Uterus (tissue), 4 donors: ENCODE data around the gene HHAT. TPM values are rescaled to one million over a fixed set of nuclear protein-coding genes. Genes with fewer than 3 reads are reported as not detected.

Experiments
- DNase-seq, 2 donors: peaks; one replicate each; pipeline ENCODE4 v3.0.0-alpha.2; 2019 to 2020
- H3K27ac ChIP-seq, 2 donors: fragments of 200-600 bp; sonication (generic); 1 replicate in 1 of 2; 2 replicates in 1 of 2; pipeline ENCODE4 v1.5.1; 2016 to 2018
- H3K27me3 ChIP-seq, 2 donors: fragments of 200-600 bp; sonication (generic); one replicate each; pipeline ENCODE4 v1.5.1; 2018 to 2019; ENCODE audit warnings: control low read depth in 1 of 2
- H3K36me3 ChIP-seq, 2 donors: fragments of 200-600 bp; sonication (generic); one replicate each; pipeline ENCODE4 v1.5.1; 2019; ENCODE audit warnings: control low read depth in 1 of 2
- H3K4me1 ChIP-seq, 2 donors: fragments of 200-600 bp; sonication (generic); one replicate each; pipeline ENCODE4 v1.5.1; 2018 to 2019; ENCODE audit warnings: control low read depth in 1 of 2
- H3K4me3 ChIP-seq, 2 donors: fragments of 200-600 bp; sonication (generic); 1 replicate in 1 of 2; 2 replicates in 1 of 2; pipeline ENCODE4 v1.5.1; 2018 to 2019; ENCODE audit warnings: mild to moderate bottlenecking in 1 of 2
- H3K9me3 ChIP-seq, 2 donors: fragments of 200-600 bp; sonication (generic); one replicate each; pipeline ENCODE4 v1.5.1; 2019; ENCODE audit warnings: control low read depth in 1 of 2
- CTCF ChIP-seq, 4 experiments: fragments of 200-600 bp in 2 of 4; fragments of 450-650 bp in 2 of 4; sonication (generic) in 2 of 4; IDR thresholded peaks; one replicate each; pipeline ENCODE4 v1.5.1; 2016 to 2019; ENCODE audit warnings: antibody characterized with exemption in 4 of 4, mild to moderate bottlenecking in 2 of 4, moderate library complexity in 1 of 4
- POLR2A ChIP-seq, 2 donors: fragments of 450-650 bp; IDR thresholded peaks; one replicate each; pipeline ENCODE4 v1.6.1; 2016; ENCODE audit warnings: antibody characterized with exemption in 2 of 2, mild to moderate bottlenecking in 1 of 2, moderate library complexity in 1 of 2
- intact Hi-C: fragments of 100-400 bp; cut with DNase I; formaldehyde crosslinking; loops from one replicate; pipeline ENCODE4 v1.15.1; 2023; ENCODE audit warnings: low total_unique reads
- total RNA-seq, 4 donors: library from RNA; depleted of rRNA in 3 of 4; stranded (reverse); fragments of >200 nt in 3 of 4; gene quantifications; one replicate each; pipeline versions ENCODE4 v1.1.0 to v1.2.4, GENCODE V29; 2014 to 2023
- donor health status: DM: yes; HTN: yes; CAD: no.

HHAT gene
- total RNA-seq, 4 donors from 2014 or later: 0.88 to 10.9 (median 3.4) TPM

- intact Hi-C loops: no loop called here
- Histone ChIP-seq H3K36me3 (no peaks in the 10 kb centered on the region), H3K9me3 (no peaks in the 10 kb centered on the region), H3K27me3 (no peaks in the 10 kb centered on the region), H3K4me1 (no peaks in the 10 kb centered on the region), H3K4me3 (no peak overlapping the region), H3K27ac (no peak overlapping the region)
- no peak for DNase-seq
- TF ChIP-seq CTCF (IDR thresholded peaks at IDR 0.05) (no peak), POLR2A (IDR thresholded peaks at IDR 0.05) (no peak)
These were observed 171.3 kb downstream of the HHAT start for GRCh38 chr1:210499956-210500355.

GRCh38 chr1:210500831-210501230 lies 172.1 kb downstream of the HHAT start:
- H3K4me3 ChIP-seq: no peak overlapping the region
- no peak for DNase-seq
- TF ChIP-seq POLR2A (IDR thresholded peaks at IDR 0.05) (no peak), CTCF (IDR thresholded peaks at IDR 0.05) (no peak)
- H3K27ac ChIP-seq: no peak overlapping the region
- no peaks in the 10 kb centered on the region for H3K9me3 ChIP-seq
- H3K36me3 ChIP-seq: no peaks in the 10 kb centered on the region
- H3K27me3 ChIP-seq: no peaks in the 10 kb centered on the region
- no peaks in the 10 kb centered on the region for H3K4me1 ChIP-seq
- intact Hi-C loops: no loop called here

- intact Hi-C loops: no loop called here
- Histone ChIP-seq H3K36me3 (no peaks in the 10 kb centered on the region), H3K4me3 (no peak overlapping the region), H3K9me3 (no peaks in the 10 kb centered on the region), H3K27me3 (no peaks in the 10 kb centered on the region), H3K4me1 (no peaks in the 10 kb centered on the region), H3K27ac (no peak overlapping the region)
- no peak for DNase-seq
- TF ChIP-seq POLR2A (IDR thresholded peaks at IDR 0.05): no peak
- no peak for TF ChIP-seq CTCF (IDR thresholded peaks at IDR 0.05)
These were observed 175.6 kb downstream of the HHAT start for GRCh38 chr1:210504286-210504685.

DNA sequence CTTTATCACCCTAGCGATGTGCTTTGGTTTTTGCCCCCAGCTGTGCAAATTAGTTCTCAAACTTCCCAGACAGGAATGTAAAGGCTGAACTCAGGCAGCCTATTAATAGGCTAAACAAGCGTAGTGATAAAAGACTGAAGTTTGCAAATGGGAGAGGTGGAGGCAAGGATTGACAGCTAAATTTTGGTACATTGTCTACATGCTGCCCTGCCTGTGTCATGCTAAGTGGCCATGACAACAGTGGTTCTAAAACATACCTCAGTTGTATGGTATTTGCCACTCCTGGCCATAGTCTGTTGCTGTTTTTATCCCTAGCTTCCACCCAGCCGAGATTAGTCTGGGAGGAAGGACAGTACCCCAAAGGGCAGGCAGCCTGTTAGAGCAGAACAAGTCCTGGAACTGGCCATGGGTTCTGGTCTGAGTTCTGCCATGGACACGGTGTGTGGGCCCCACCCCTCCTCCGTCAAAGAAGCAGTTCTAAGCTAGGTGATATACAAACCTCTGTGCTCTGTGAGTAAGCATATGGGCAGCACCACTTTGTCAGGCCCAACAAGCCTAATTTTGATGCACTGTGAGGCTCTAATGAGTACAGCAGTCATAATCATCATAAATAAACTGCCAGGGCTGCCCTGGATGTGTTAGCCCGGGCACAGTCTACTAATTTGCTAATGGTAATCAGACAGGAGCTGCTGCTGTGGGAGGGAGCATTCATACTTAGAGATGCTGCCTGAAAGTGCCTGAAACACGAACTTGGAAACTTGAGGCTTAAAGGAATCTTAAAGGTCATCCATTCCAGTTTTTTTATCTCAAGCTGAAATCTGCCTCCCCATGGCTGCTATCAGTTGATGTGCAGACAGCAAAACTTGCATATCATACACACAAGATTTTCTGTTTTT lies 177.1 kb downstream of the HHAT start:
- intact Hi-C loops: no loop called here
- DNase-seq: no peak
- no peak overlapping the region for H3K27ac ChIP-seq

More for the DNA sequence above, 177.1 kb downstream of the HHAT start:
- Histone ChIP-seq H3K4me1 (no peaks in the 10 kb centered on the region), H3K27me3 (no peaks in the 10 kb centered on the region), H3K36me3 (no peaks in the 10 kb centered on the region), H3K4me3 (no peak overlapping the region), H3K9me3 (no peaks in the 10 kb centered on the region)
- TF ChIP-seq CTCF (IDR thresholded peaks at IDR 0.05): no peak
- TF ChIP-seq POLR2A (IDR thresholded peaks at IDR 0.05): no peak
